ENCODE data around the gene CRYBG1.

GRCh38 chr6:106334646-106335448, 25.7 kb upstream of the CRYBG1 start:
- TF ChIP-seq CTCF (conservative IDR thresholded peaks at IDR 0.05 in 1 of 2, IDR thresholded peaks at IDR 0.05 in 1 of 2; ENCODE audit: extremely low read depth in 1 of 2, insufficient read depth in 1 of 2, low read depth in 1 of 2, low read length in 2 of 2) (peak; percentile 58 to 69), EZH2 (IDR thresholded peaks at IDR 0.05; ENCODE audit: borderline replicate concordance, low read length) (no peak)

All from mammary epithelial cell (primary cell).